Measurements from ENCODE around the gene CARD16.

Gene CARD16

DNA sequence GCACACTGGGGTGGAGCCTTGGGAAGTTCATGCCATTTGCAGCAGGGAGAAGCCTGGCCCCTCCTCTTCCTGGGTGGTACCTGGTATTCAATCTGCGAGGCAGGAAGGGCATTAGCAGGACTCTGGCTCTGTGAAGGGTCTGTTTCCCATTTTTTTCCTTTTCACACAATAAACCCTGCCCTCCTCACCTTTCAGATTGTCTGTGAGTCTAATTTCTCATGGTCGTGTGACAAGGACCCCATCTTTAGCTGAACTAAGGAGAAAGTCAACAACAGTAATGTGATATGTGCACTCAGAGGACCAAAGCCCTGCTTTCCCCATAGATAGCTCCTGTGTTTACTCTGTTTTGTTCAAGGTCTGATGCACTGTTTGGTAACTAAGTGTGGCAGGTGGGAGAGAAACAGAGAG is 50.1 kb downstream of the CARD16 start:
- DNase-seq (ENCODE audit: low read depth, low spot score), result no peak

GRCh38 chr11:104992781-104993180 is 52.4 kb downstream of the CARD16 start:
- DNase-seq (ENCODE audit: low read depth, low spot score), result no peak

GRCh38 chr11:104991994-104992393 is 53.1 kb downstream of the CARD16 start:
- no peak for DNase-seq (ENCODE audit: low read depth, low spot score)
